NCI-H1436 treated with DMSO at 0.1 percent for 48 hours (cell line): Measurements from ENCODE around the gene ANKRD39.
A peak's percentile ranks its signal among the peaks of the same experiment; 100 is the strongest.

Experiments used
- DNase-seq: peaks from one replicate; lab custom pipeline; 2025; lab: John Stamatoyannopoulos, UW

ANKRD39 gene

GRCh38 chr2:96826546-96827278 lies 31.1 kb downstream of the ANKRD39 start:
- no peak for DNase-seq

DNA sequence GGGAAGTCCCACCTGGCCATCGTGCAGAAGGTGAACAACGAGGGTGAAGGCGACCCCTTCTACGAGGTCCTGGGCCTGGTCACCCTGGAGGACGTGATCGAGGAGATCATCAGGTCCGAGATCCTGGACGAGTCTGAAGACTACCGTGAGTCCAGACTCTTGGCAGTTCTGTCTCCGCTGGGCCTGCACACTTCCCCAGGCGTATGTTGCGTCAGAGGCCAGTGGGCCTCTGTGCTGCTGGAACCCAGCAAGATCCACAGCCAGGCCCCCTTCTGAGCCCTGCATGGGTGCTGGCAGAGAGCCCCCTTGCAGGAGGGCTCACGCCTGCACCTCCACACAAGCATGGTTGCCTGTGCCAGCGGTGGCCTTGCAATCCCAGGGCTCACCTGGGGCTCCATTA lies 32.8 kb downstream of the ANKRD39 start:
- DNase-seq = no peak

DNA sequence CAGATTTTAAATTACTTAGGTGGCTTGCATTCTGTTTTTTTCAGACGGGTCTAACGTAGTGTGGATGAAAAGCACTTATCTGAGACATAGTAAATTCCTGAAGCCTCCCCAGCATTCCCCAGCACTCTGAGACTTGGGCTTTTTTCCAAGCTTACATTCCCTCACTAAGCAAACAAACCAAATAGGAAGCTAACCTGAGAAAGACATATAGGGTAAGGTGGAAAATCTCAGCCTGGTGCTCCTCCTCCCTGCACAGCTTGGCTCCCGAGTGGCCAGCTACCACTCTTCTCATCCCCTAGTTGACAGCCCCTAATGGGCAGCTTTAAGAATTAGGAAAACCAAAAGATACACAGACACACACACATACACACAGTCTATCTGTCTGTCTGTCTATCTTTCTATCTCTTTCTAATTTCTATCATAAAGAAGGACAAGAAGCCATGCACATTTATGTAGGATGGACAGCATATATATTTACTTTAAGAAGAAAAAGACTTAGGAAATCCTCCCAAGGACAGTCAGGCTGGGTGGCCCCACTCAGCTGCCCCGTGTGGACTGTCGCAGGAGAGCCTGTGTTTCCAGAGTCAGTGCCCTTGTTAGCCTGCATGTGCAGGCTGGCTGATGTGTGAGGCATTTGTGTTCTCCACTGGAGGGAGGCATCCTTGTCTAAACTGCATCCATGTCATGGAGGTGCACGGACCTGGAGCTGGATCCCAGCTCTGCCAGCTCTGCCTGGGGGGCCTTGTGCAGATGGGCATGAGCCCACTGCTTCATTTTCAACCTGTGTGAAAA lies 33.5 kb downstream of the ANKRD39 start:
- DNase-seq = no peak

- DNase-seq = no peak
Measured at GRCh38 chr2:96823198-96823597, 34.6 kb downstream of the ANKRD39 start.

DNA sequence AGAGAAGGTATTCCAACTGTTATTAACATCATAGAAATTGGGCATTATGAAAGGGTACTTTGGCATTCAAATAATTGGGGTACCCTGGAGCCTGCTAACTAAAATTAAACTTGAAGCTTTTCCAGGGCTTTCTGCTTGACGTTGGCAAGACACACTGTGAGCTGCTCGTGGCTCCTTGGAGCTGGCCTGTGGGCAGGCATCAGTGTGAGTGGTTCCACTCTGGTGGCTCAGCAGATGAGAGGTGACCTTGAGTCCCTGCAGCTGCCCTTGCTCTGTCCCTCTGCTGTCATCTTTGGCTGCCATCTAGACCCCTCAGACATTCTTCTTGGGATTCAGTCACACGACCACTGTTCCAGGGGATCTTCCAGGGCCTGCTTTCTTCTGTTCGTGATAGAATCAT lies 35.0 kb downstream of the ANKRD39 start:
- DNase-seq = no peak

DNA sequence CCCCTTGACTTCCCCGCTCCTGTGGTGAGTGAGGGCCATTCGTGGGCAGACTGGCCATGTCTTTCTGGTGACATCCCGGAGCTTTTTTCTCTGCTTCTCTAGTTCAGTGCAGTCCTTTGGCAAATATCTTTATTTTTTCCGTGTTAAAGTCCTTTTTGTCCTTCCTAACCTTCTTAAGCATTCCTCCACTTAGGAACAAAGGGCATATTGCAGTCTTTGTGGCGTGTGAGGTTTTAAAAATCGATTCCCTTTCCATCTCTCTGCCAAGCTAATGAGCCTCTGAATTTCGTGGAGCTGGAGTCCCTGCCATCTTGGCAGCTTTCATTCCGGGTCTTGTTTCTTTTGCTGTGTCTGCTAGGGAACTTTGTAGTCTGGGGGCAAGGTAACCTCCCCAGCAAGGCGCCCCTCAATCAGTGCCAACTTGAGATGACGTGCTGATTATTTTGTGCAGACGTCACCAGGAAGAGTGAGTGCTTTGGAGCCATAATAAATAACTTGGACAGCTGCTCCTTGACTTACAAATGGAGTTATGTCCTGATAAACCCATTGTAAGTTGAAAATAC lies 36.6 kb downstream of the ANKRD39 start:
- DNase-seq = no peak

- DNase-seq = no peak
Measured at GRCh38 chr2:96819876-96820511, 37.8 kb downstream of the ANKRD39 start.

DNA sequence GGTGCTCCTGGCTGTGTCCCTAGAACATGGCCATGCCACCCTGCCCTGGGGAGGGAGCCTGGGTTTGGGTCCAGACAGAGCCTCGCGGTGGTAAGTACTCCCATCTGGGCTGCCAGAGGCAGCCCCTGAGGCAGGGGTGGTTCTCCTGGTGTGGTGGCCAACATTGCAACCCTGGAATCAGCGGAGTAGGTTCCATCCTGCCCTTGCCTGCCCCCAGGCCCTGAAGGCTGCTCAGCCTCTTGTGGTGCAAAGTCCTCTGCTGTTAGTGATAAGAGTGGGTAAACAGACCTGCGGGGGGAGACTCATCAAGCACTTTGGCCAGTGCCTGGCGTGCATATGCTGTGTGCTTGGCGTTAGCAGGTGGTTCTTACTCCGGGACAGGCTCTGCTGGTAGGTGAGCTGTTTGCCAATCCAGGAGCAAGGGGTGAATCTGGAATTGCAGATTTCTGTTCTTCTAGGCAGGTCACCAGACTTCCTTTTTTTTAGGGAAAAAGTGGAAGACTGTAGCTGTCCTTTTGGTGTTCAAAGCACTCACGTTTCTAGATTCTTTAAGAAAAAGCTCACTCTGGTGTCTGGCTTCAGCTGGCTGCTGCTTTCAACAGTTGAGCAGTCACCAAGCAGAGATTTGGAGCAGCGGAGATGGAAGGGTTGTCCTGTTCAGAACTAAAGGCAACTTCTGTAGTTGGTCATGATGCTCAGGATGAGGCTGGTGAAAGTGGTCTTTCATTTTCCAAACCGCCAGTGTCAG lies 38.5 kb downstream of the ANKRD39 start:
- no peak for DNase-seq

DNA sequence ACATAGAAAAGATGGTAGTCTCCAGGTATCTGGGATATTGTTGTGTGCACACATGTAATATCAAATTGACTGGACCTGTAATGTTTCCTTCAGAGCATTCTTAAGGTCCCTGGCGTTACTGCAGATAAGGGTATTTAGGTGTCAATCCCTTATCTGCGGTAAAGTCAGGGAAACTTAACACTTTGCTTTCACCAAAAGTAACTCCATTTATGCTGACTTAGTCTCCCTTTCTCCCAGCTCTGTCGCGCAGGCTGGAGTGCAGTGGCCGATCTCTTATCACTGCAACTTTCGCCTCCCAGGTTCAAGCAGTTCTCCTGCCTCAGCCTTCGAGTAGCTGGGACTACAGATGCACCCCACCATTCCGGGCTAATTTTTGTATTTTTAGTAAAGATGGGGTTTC lies 39.9 kb downstream of the ANKRD39 start:
- DNase-seq = no peak

- no peak for DNase-seq
Measured at GRCh38 chr2:96816836-96817702, 40.7 kb downstream of the ANKRD39 start.

GRCh38 chr2:96816127-96816835 lies 41.5 kb downstream of the ANKRD39 start, which contains the start of gene CNNM3:
Gene CNNM3 (plus strand): TSS chr2:96816268. CDS start chr2:96816278, 10 bp downstream.
- DNase-seq = peak; percentile 57

DNA sequence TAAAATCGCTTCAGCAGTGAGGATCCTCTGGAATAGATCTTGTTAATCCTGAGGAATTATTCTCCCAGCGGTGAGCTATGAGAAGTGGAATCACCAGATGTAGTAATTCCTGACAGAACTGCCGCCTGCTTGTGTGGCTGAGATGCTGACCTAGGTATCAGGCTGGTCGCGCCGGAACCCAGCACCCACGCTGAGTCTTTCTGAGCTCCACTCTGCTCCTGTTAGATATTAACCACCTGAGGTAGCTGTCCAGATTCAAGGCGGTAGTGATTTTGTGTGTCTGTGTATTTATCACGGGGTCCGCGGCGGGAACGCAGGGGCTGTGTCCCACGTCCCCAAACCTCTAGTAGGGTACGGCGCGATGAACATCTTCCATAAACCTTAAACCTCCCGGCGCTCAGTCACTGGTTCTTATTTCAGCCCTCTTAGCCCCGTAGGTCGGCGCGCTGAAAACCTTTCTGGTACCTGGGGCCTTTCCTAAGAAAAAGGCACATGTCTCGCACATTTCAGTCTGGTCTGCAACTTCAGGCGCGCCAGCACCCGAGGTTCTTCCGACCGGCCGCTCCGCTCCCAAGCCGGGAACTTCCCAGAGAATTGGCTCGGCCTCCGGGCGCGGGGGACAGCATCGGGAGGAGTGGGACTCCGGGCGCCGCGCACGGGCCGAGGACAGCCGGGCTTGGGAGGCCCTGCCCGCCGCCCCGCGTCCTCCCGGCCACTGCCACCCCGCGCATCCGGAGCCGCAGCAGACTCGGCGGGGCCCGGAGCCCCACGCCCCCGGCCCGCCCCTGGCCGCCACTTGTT lies 42.3 kb downstream of the ANKRD39 start:
- DNase-seq = peak; percentile 4

DNA sequence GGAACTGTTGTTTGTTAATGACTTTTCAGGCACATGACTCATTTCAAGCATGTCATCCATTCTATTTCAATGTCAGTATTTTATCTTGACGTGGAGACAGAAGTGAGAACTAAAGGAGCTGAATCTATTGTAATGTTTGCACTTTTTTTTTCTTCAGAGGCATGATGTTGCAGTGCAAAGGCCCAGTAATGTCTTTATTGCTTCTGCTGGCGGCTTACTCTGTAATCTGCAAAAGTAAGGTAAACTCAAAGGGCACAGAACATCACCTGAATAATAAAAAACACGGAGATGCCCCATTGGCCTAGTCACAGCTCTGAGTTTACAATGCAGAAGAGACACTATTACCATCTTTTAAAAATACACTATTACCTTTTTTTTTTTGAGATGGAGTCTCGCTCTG lies 44.2 kb downstream of the ANKRD39 start:
- DNase-seq = no peak

GRCh38 chr2:96811917-96812316 lies 45.9 kb downstream of the ANKRD39 start:
- no peak for DNase-seq

GRCh38 chr2:96810783-96811192 lies 47.0 kb downstream of the ANKRD39 start:
- no peak for DNase-seq

- no peak for DNase-seq
Measured at GRCh38 chr2:96809951-96810782, 47.6 kb downstream of the ANKRD39 start.

DNA sequence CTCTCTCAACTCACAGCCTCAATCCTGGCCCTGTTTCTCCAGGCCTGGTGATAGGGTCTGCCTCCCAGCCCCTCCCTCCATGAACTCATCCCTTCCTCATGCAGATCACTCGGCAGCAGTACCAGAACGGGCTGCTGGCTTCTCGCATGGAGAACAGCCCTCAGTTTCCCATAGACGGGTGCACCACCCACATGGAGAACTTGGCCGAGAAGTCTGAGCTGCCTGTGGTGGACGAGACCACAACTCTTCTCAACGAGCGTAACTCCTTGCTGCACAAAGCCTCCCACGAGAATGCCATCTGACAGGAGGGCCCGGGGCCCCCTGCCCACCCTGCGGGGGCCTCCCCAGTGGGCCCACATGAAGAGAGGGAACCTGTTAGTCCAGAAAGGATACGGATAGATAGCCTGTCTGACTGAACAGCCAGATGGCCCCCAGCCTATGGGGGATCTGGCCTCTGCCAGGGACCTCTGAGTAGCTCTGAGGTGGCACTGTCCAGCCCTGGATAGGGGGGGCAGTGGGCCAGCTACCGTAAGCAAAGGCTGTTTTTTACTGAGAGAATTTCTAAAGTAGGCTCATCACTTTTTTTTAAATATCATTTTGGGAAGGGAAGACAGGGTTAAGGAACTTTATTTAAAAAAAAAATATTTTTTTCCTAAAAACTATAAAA lies 48.5 kb downstream of the ANKRD39 start:
- DNase-seq = no peak
